NCI-H146 (cell line): ENCODE results near the gene MARS1.

Experiments
- DNase-seq: peaks from one replicate; lab custom pipeline; 2025; lab: John Stamatoyannopoulos, UW

MARS1 gene

DNA sequence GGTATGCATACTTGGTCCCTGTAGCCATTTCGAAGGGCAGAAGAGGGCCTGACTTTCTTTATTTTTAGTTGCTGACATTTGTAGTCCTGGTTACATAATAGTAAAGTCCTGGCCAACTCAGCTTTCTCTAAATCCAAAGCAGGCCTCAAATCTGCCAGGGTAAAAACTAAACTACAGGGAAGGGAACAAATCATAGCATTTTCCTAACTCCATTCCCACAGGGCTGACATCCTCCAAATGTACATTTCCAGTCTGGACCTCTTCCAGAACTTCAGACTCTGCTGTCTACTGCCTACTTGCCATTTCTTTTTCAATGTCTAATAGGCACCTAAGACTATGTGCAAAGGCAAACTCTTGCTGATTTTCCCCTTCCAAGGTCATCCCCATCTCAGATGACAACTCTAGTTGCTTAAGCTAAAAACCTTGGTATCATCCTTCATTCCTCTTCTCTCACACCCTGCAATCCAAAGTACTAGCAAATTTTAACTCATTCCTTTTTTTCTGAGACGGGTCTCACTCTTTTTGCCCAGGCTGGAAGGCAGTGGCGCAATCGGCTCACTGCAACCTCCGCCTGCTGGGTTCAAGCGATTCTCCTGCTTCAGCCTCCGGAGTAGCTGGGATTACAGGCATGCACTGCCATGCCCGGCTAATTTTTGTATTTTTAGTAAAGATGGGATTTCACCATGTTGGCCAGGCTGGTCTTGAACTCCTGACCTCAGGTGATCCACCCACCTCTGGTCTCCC is 30.5 kb downstream of the MARS1 start:
- no peak for DNase-seq

DNA sequence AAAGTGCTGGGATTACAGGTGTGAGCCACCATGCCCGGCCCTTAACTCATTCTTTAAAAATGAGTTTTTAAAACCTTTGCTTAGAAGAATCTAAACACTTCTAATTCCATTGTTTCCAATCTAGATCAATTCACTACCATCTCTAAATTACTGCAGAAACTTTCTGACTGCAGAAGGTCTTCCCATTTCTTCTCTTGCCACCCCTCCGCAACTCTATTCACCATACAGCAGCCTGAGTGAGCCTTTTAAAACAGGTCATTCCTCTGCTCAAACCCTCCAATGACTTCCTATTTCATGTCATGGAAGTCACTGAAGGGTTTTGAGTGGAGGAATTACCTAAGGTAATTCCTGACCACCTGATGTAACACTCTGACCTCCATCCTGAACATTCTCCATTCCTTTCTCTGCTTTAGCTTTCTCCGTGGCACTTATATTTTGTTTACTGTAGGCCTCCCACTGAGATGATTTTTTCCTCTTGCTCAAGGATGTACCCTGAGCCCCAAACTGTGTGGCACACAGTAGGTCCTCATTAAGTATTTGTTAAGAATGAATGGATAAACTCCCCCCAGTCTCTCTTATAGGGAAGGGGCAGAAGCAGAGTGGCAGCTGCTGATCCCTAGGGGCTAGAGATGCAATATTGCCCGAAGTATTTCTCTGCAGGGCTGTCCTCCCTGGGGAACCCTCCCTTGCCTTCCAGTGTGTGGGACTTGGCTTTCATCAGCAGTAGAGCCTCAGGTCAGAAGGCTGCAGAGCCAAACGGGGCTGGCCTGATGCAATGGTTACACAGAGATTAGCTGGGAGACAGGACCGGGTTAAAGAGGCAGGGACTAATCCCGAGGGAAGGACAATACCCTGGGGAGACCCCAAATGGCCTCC is 31.3 kb downstream of the MARS1 start:
- peak; percentile 28 for DNase-seq

GRCh38 chr12:57519796-57520052 is 31.9 kb downstream of the MARS1 start:
- DNase-seq: no peak

DNA sequence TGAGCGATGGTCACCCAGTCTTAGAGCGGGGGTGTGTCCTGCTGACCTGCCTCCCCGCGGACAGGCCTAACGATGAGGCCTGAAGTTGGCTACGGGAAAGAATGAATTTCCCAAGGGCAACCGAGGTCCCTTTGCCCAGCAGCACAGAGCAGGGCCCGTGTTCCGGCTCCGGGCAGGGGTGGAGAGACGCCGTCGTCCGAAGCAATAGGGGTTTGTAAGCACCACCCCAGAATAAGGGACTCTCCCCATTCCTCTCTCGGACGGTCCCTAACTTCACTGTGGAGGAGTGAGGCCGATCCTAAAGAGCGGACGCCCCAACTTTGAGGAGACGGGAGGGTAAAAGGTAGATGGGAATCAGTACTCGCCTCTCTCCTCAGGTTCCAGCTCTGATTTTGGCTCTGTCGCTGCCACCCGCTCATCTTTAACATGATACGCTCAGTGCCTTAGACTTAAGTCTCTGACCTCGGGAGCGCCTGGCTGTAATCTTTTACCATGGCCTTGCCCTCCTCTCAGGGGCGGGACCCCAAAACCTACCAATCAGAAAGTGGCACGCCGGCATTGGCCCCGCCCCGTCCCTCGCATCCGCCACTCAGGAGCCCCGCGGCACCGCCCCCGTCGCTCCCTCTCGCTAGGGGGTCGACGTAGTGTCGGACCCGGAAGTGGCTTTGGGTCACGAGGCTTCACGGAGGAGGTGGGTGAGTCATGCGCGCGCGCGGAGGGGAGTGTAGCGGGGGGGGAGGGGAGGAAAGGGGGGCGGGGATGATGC is 32.4 kb downstream of the MARS1 start, which contains the start of gene DDIT3:
DDIT3 (minus strand) TSS at position 462 of the 766 bp plus-strand sequence. CDS start 3,108 bp downstream, outside the sequence.
- DNase-seq: peak; percentile 99

DNA sequence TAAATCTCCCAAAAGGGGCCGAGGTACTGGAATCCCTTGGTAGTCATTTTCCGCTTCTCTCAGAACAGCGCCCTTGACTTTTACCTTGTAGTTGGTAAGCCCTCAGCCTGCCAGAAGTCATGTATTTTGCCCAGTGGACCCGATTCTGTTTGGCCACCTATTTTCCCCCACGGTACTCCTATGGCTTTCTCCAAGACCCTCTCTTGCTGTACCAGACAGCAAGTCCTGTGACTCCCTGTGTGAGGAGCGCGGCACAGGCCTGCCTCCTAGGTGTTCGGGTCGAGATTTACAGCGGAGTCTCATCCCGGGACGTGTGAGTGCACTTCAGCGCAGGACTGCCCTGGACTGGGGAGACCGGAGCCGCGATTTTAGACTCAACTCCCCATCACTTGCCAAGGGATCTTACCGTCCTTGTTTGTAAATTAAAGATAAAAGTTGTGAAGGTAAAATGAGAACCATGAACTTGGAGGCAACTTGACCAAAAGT is 33.7 kb downstream of the MARS1 start:
- peak; percentile 43 for DNase-seq

DNA sequence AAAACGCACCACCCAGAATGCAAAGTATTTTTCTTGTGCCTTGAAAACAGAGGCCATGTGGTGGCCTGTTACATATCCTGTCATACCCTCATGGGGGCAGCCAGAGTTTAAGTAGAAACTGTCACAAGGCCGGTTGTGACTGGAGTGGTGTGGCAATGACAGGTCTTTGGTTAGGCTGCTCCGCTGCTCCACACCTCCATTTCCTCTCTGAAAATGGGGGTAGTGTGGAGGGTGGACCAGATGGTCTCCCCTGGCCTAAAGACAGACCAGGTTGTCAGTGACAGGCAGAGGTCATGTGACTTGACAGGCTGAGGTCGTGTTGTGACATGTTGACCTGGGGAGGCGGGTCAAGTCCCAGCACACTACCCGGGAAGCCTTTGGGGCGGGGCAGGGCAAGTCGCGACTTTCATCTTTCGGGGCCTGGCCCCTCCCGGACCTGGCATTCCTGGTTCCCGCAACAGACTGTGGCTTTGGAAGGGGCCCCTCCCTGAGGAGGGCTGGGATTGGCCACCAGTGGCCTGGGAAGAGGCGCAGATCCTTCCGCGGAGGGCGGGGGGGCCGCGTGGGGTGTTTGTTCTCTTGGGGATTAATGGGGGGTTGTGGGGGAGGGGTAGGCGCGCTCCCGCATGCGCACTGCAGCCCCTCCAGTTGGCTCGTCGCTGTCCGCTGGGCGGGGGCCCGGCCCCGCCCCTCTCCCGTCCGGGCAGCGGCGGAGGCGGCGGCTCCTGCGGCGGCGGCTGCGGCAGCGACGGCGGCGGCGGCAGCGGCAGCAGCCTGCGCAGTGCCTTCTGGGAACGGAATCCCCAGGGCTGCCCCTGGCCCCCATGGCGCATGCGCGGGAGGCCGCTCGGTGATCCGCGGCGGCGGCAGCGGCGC is 34.4 kb downstream of the MARS1 start, which contains the start of gene MBD6:
MBD6 (plus strand) TSS at position 814 of the 876 bp plus-strand sequence. CDS start 1,480 bp downstream, outside the sequence.
- DNase-seq: peak; percentile 92

GRCh38 chr12:57522887-57523705 is 35.2 kb downstream of the MARS1 start:
- DNase-seq: peak; percentile 57

DNA sequence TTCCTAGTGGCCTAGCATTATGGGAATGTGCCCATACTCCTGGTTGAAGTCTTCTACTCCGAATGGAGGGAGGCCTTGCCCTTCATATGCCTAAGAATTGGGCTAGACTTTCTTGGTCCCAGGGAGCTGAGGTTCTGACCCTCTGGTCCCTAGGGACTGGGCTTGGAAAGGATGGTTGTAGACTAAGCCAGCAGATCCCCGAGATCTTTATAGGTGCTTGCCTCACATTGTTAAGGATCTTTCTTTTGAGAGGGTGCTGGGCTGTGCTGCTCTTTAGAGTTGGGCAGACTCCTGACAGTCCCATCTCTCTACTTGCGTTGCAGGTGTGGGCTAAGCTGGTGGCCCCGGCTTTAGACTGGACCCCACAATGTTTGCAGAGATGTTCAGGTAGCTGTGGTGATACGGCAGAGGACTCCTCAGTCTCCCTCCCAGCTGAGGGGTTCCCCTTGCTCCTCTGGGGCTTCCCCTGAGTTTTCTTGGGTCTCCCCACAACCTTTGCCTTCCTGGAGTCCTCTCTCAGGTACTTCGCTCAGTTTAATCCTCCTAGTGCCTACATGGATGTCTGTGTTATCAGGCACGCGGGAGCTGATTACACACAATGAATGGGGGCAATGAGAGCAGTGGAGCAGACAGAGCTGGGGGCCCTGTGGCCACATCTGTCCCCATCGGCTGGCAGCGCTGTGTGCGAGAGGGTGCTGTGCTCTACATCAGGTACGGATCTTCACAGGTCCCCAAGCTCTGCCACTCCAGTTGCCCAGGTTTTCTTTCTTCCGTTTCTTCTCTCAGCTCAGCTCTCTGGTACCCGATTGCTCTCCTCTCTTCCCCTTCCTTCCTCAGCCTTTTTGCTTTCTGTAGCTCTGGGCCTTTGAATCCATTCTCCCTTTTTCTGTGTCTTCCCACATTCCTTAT is 36.1 kb downstream of the MARS1 start:
- no peak for DNase-seq

GRCh38 chr12:57524814-57525614 is 37.1 kb downstream of the MARS1 start:
- DNase-seq: no peak

- no peak for DNase-seq
These were observed 37.9 kb downstream of the MARS1 start for GRCh38 chr12:57525615-57526383.

GRCh38 chr12:57526477-57527126 is 38.7 kb downstream of the MARS1 start:
- no peak for DNase-seq

DNA sequence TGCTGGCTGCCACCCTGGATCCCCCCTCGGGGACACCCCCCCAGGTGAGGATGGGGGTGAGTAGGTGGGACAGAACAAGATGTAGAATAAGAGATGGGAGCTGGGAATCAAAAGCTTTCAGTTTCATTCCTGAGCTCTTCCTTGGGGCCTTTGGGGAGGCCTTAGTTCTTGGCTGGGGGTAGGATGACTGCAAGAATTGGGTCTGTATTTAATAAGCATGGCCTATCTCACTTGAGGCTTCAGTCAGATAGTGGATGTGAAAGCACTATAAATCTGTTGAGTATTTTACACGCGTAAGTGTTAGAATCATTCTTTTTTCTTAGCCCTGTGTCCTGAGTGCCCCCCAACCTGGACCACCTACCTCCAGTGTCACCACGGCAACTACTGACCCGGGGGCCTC is 39.3 kb downstream of the MARS1 start:
- DNase-seq: no peak

- DNase-seq: no peak
These were observed 40.3 kb downstream of the MARS1 start for GRCh38 chr12:57528176-57528575.

- DNase-seq: no peak
These were observed 41.1 kb downstream of the MARS1 start for GRCh38 chr12:57528831-57529555.

DNA sequence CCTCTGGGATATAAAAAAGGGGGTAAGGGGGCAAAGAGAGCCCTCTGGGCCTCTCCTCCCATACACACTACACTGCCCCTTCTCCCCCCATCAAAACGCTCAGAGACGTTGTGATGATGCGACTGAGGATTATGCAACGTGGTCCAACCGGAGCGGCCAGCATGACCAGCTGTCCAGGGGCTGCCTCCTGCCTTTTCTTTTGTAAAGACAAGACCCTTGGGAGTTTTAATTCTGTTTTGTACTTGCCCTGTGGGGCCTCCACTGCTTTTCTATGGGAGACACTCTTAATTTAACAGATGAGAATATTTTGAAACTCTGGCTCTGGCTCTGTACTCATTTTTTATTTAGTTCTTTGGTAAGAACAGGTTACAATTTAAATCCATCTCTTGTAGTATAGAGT is 42.0 kb downstream of the MARS1 start:
- DNase-seq: no peak

- no peak for DNase-seq
These were observed 42.7 kb downstream of the MARS1 start for GRCh38 chr12:57530396-57531142.
